Activated CD8-positive, alpha-beta memory T cell treated with anti-CD3 and anti-CD28 coated beads for 1 hour (primary cell): ENCODE results near the gene ZNF182.
"Not testable (repeated sequence)": the region's sequence is repeated elsewhere in the genome, so short reads cannot be mapped to it uniquely, and the experiment has no call there.

Experiments used
- DNase-seq, 2 donors: peaks; one replicate each; pipeline ENCODE4 v3.0.0-alpha.2; 2020; ENCODE audit warnings: low read depth in 1 of 2; ENCODE audit errors: extremely low read depth in 1 of 2

ZNF182 gene

GRCh38 chrX:48002319-48002718, 1.5 kb downstream of the ZNF182 start:
- no peak for DNase-seq

DNA sequence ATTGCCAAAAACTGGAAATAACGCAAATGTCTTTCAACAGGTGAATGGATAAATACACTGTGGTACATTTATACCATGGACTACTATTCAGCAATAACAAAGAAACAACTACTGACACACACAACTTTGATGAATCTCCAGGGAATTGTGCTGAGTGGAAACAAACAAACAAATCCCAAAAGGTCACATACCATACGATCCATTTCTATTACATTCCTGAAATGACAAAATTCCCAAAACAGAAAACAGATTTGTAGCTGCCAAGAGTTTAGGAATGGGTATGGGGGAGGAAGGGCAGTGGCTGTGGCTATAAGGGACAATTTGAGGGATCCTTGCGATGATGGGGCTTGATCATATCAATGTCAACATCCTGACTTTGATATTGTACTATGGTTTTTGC, 2.5 kb downstream of the ZNF182 start:
- no peak for DNase-seq

DNA sequence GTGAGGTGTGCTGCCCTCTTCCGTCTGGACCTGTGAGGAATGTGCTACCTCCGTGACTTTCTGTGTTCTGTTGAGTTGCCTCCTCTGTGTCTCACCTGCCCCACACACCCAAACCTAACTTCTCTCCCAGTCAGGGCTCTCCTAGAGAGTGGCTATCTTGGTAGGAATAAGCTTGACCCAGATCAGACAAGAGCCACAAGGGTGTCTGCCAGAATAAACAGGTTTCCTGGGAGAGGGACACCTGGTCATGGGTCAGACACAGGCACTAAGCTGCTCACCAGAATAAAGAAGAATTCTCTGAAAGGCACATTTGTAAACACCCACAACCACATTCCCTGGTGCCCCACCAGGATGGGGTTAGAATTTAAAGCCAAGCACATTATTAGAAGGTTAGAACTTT, 11.1 kb downstream of the ZNF182 start:
- DNase-seq = no peak

DNA sequence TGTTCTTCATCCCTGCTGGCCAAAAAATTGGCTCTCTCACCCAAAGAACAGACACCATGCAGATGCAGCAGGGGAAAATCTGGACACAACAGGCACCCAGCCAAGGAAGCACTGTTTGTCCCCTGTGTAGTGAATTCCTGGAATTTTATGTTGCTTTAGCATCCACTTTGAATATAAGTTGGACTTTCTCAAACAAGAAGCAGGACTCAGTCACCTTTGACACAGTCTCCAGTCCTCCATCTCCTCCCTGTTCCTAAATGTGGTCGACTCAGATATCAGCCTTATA, 11.8 kb downstream of the ZNF182 start:
- no peak for DNase-seq

- DNase-seq = no peak
Observed at GRCh38 chrX:47991263-47992094, 12.3 kb downstream of the ZNF182 start.

DNA sequence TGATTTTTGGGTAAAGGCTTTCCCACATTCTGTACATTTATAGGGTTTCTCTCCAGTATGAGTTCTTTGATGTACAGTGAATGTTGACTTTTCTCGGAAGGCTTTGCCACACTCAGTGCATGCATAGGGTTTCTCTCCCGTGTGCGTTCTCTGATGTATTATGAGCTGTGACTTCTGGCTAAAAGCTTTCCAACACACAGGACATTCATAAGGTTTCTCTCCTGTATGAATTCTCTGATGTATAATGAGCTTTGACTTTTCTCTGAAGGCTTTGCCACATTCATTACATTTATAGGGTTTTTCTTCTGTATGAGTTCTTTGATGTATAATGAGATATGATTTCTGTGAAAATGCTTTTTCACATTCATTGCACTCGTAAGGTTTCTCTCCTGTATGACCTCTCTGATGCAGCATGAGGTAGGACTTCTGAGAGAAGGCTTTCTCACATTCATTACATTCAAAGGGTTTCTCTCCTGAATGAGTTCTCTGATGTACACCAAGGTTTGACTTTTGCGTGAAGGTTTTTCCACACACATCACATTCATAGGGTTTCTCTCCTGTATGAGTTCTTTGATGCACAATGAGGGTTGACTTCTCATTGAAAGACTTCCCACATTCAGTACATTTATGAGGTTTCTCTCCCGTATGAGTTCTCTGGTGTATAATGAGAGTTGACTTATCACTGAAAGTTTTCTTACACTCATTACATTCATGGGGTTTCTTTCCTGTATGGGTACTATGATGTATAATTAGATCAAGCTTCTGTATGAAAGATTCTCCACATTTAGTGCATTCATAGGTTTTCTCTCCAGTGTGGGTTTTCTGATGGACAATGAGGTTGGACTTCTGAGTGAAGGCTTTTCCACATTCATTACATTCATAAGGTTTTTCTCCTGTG, 27.3 kb downstream of the ZNF182 start:
- no peak for DNase-seq

DNA sequence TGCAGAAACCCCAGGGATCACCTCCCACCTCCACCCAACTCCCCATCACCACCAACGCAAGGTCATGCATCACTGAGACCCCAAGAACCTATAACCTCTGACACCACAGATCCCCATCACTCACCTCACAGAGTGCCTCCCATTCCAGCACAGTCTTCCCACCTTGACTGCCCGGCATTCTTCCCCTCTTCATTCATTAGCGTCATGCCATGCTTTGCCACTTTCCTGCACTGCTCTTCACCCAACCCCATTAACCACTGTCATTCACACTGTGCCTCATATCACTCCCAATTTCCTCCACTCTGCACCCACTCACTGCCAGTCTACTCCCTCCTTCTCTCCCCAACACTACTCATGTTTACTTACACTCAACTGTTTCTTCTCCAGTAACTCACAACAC, 30.6 kb downstream of the ZNF182 start:
- no peak for DNase-seq

DNA sequence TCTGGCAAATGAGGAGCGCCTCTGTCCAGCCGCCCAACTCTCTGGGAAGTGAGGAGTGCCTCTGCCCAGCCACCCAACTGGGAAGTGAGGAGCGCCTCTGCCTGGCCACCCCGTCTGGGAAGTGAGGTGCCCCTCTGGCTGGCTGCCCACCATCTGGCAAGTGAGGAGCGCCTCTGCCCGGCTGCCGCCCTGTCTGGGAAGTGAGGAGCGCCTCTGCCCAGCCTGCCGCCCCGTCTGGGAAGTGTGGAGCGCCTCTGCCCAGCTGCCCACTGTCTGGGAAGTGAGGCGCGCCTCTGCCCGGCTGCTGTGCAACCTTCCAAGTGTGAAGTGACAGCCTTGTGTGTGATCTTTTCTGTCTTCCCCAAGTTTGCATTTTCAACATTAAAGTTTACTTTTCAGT, 38.3 kb downstream of the ZNF182 start:
- not testable (repeated sequence) for DNase-seq

DNA sequence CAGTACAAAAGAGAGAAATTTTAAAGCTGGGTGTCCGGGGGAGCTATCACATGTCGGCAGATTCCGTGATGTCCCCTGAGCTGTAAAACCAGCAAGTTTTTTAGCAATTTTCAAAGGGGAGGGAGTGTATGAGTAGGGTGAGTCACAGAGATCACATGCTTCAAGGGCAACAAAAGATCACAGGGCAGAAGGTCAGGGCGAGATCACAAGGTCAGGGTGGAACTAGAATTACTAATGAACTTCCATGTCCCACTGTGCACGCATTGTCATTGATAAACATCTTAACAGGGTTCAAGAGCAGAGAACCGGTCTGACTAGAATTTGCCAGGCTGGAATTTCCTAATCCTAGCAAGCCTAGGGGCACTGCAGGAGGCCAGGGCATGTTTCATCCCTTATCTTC, 42.0 kb downstream of the ZNF182 start:
- not testable (repeated sequence) for DNase-seq

GRCh38 chrX:47960406-47960805, 43.4 kb downstream of the ZNF182 start:
- no peak for DNase-seq

DNA sequence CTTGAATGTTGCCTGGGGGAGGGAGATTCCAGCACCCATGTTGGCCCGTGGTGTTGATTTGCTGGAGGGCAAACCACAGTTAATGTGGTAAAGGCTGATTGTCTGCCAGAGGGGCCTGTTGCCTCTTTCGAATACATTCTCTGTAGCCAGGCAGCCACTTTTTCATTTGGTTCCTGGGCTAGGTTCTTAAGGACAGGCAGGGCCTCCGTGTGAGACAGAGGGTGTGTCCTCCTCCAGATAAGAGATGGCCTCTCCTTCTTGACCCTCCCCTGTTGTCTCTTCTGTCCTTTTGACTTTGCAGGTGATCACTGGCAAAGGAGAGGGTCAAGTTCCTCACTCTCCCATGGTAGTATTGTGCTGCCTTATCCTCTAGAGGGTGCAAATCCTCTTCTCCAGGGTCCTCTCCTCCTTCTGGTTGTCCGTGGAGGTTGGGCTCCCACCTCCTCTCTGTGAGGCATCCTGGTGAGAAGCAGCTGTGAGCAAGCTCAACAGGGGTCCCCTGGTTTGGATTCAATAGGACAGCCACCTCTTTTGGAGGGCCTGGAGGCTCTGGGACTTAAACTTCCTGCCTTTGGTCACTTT, 44.9 kb downstream of the ZNF182 start:
- no peak for DNase-seq

DNA sequence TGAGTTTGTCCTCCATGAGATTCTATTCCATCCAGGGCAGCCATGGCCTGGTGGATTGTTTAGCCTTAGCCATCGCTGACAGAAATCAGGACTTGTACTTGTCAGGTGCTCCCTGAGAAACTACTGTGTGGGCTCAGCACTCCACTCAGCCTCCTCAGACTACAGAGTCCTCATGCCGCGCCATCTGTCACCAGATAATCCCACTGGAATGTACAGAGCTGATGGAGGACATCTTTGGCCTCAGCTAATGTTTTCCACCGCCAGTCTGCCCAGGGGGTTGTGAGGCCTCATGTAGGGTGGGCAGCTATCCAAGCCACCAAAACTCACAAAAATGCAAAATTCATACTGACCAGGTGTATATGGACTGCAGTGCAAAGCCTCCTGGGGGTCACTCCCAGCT, 45.6 kb downstream of the ZNF182 start:
- DNase-seq = not testable (repeated sequence)

- no peak for DNase-seq
Observed at GRCh38 chrX:47956016-47956415, 47.8 kb downstream of the ZNF182 start.

- not testable (repeated sequence) for DNase-seq
Observed at GRCh38 chrX:47955295-47955694, 48.5 kb downstream of the ZNF182 start.

GRCh38 chrX:47941423-47941822, 62.4 kb downstream of the ZNF182 start:
- DNase-seq = no peak

DNA sequence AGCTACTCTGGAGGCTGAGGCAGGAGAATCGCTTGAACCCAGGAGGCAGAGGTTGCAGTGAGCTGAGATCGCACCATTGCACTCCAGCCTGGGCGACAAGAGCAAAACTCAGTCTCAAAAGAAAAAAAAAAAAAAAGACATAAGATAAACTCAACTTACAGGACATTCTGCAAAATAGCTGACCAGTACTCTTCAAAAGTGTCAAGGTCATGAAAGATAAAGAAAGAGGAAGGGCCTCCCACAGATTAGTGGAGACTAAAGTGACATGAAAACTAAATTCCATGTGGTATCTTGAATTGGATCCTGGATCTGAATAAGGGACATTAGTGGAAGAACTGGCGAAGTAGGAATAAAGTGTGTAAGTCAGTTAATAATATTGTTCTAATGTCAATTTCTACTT, 63.3 kb downstream of the ZNF182 start:
- DNase-seq = no peak

GRCh38 chrX:47936940-47937317, 66.9 kb downstream of the ZNF182 start:
- no peak for DNase-seq

DNA sequence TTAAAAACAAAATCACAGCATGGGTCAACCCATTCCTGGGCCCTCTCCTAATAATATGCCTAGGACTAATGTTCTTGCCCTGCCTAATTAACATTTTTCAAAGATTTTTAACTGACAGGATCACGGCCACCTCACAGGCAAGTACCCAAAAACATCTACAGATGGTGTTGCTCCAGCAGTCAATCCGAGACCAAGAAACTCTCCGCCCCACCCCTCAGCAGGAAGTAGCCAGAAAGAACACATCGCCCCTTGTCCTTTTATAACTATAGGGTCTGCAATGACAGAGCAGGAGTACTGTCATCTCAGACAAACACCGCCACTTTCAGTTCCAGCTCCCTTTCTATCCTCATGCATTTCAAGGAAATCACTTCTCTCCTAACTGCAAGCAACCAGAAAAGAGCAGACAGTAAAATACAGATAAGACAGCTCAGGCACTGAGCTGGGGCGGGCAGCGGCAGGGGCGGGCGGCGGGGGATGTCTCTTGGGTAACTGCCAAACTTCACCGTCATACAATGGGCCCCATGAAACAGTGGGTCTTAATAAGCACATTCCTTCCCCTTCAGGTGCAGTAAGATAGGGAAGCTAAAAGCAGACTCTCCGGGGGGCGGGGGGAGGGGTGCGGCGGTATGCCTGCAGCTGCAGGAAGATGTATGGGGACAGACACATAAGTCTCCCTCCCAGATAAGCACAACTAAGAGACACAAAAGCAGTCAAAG, 67.4 kb downstream of the ZNF182 start:
- DNase-seq = no peak

- no peak for DNase-seq
Observed at GRCh38 chrX:47933946-47934345, 69.8 kb downstream of the ZNF182 start.

- not testable (repeated sequence) for DNase-seq
Observed at GRCh38 chrX:47931970-47932369, 71.8 kb downstream of the ZNF182 start.

GRCh38 chrX:47927212-47927611, 76.6 kb downstream of the ZNF182 start:
- DNase-seq = no peak
